ES-I3 (cell line): Measurements from ENCODE around the gene STX1A.
"Not testable (repeated sequence)": the region's sequence is repeated elsewhere in the genome, so short reads cannot be mapped to it uniquely, and the experiment has no call there.

Source experiments
- H3K36me3 ChIP-seq: 2 replicates; pipeline ENCODE4 v1.6.1; 2013; ENCODE audit warnings: mild to moderate bottlenecking, low read length, control low read depth, moderate library complexity; ENCODE audit not compliant: insufficient read depth
- H3K4me1 ChIP-seq: 2 replicates; pipeline ENCODE4 v1.6.1; 2013; ENCODE audit warnings: mild to moderate bottlenecking, control low read depth, low read length; ENCODE audit not compliant: insufficient read depth
- H3K9ac ChIP-seq: 2 replicates; pipeline ENCODE4 v1.6.1; 2013; ENCODE audit warnings: low read depth, mild to moderate bottlenecking, low read length, moderate library complexity
- H3K9me3 ChIP-seq: 2 replicates; pipeline ENCODE4 v1.6.1; 2013; ENCODE audit warnings: mild to moderate bottlenecking, low read length, moderate library complexity; ENCODE audit not compliant: control insufficient read depth, insufficient read depth

STX1A gene

DNA sequence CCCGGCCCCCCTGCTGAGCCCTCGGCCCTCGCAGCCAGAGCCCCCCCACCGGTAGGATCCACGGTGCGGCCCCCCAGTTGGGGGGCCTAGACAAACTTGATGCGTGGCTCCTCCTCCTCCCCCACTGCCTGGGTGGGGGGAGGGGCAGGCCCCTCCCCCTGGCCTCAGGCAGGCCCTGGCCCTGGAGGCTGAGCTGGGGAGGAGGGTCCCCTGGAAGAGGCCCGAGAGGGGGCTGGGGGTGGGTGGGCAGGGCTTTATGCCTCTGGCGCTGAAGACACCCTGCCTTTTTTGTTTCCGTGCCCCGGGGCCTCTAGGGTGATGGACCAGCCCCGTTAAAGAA, 48.2 kb downstream of the STX1A start:
- Histone ChIP-seq H3K9me3 (no peaks in the 10 kb centered on the region), H3K36me3 (no peaks in the 10 kb centered on the region), H3K9ac (no peak overlapping the region), H3K4me1 (peaks cover 21% of the 10 kb centered on the region; the same call in 1 of the 2 replicates)

GRCh38 chr7:73669858-73670385, 49.5 kb downstream of the STX1A start:
- Histone ChIP-seq H3K36me3 (no peaks in the 10 kb centered on the region), H3K4me1 (peaks cover 21% of the 10 kb centered on the region; the same call in 1 of the 2 replicates), H3K9ac (no peak overlapping the region), H3K9me3 (no peaks in the 10 kb centered on the region)

- no peaks in the 10 kb centered on the region for H3K9me3 ChIP-seq
- H3K9ac ChIP-seq = no peak overlapping the region
- peaks cover 21% of the 10 kb centered on the region; the same call in 1 of the 2 replicates for H3K4me1 ChIP-seq
- no peaks in the 10 kb centered on the region for H3K36me3 ChIP-seq
Observed at GRCh38 chr7:73669288-73669701, 50.2 kb downstream of the STX1A start.

- Histone ChIP-seq H3K4me1 (peaks cover 21% of the 10 kb centered on the region; the same call in 1 of the 2 replicates), H3K36me3 (no peaks in the 10 kb centered on the region), H3K9ac (peak overlapping the region; percentile 68; the same call in 1 of the 2 replicates), H3K9me3 (no peaks in the 10 kb centered on the region)
Observed at GRCh38 chr7:73668886-73669230, 50.6 kb downstream of the STX1A start.

- Histone ChIP-seq H3K9me3 (no peaks in the 10 kb centered on the region), H3K9ac (peak overlapping the region; percentile 68), H3K4me1 (peaks cover 21% of the 10 kb centered on the region; the same call in 1 of the 2 replicates), H3K36me3 (no peaks in the 10 kb centered on the region)
Observed at GRCh38 chr7:73668103-73668885, 51.2 kb downstream of the STX1A start.

DNA sequence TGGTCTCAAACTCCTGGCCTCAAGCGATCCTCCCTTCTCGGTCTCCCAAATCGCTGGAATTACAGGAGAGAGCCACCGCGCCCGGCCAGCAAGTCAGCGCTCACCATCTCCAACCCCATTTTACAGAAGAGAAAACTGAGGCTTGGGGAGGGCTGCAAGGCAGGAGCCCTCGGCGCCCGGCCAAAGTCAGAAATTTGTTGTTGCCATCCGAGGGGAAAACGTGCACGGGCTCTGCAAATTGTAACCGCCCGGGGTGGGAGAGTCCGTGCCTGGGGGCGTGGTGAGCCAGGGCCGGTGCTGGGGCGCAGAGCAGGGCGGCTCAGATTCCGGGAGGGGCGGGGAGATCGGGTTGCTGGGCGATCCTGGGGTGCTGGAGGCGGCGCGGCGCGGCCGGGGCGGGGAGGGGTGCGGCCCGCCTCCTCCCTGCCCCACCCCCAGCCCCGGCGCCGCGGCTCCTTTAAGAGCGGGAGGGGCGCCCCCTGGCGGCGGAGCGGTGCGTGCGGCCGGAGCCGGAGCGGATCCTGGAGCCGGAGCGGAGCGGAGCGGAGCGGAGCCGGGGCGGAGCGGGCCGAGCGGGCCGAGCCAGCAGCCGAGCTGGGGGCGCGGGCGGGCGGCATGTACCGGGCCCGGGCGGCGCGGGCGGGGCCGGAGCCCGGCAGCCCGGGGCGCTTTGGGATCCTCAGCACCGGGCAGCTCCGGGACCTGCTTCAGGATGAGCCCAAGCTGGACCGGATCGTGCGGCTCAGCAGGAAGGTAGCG, 51.9 kb downstream of the STX1A start, which contains the start of gene VPS37D:
VPS37D (plus strand) TSS at position 488 of the 759 bp plus-strand sequence; CDS start at position 616, 128 bp downstream.
- no peaks in the 10 kb centered on the region for H3K36me3 ChIP-seq
- peaks cover 21% of the 10 kb centered on the region; the same call in 1 of the 2 replicates for H3K4me1 ChIP-seq
- H3K9ac ChIP-seq = peak within 1 kb of the TSS; percentile 68

DNA sequence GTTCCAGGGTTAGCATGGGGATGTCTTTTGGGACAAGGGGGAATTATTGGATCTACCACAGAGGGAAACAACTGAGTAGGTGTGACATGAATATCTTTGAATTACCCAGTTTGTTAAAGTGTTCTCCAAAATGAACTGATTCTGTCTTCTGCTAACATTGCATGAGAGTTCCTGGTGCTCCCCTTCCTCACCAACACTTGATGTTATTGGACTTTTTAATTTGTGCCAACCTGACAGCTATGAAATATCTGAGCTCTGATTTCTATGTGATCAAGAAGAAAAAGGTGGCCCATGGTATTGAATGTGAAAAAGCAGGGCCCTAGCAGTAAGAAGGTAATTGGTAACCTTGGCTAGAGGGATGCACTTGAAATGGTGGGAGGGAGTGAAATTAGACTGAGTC, 56.4 kb downstream of the STX1A start:
- no peak overlapping the region for H3K9ac ChIP-seq
- no peaks in the 10 kb centered on the region for H3K9me3 ChIP-seq
- no peaks in the 10 kb centered on the region for H3K36me3 ChIP-seq
- H3K4me1 ChIP-seq = no peaks in the 10 kb centered on the region

More for the DNA sequence above, 51.9 kb downstream of the STX1A start, which contains the start of gene VPS37D:
- no peaks in the 10 kb centered on the region for H3K9me3 ChIP-seq

- H3K36me3 ChIP-seq, H3K4me1 ChIP-seq, H3K9me3 ChIP-seq, H3K9ac ChIP-seq: not testable (repeated sequence)
Observed at GRCh38 chr7:73660594-73660993, 58.9 kb downstream of the STX1A start.

DNA sequence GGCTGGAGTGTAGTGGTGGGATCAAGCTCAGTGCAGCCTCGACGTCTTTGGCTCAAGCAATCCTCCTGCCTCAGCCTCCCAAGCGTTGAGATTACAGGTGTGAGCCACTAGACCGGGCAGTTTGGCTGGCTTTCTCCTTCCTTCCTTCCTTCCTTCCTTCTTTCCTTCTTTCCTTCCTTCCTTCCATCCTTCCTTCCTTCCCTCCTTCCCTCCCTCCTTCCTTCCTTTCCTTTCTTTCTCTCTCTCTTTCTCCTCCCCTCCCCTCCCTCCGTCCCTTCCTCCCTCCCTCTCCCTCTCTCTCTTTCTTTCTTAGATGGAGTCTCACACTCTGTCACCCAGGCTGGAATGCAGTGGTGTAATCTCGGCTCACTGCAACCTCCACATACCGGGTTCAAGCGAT, 59.5 kb downstream of the STX1A start:
- no peaks in the 10 kb centered on the region for H3K36me3 ChIP-seq
- no peaks in the 10 kb centered on the region for H3K4me1 ChIP-seq
- H3K9ac ChIP-seq = no peak overlapping the region
- no peaks in the 10 kb centered on the region for H3K9me3 ChIP-seq

DNA sequence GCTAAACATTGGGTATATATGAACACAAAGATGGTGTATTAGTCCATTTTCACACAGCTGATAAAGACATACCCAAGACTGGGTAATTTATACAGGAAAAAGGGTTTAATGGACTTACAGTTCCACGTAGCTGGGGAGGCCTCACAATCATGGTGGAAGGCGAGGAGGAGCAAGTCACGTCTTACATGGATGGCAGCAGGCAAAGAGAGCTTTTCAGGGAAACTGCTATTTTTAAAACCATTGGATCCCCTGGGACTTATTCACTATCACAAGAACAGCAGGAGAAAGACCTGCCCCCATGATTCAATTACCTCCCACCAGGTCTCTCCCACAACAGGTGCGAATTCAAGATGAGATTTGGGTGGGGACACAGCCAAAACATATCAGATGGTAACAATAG, 64.2 kb downstream of the STX1A start:
- not testable (repeated sequence) for H3K9ac ChIP-seq, H3K4me1 ChIP-seq, H3K9me3 ChIP-seq, H3K36me3 ChIP-seq

DNA sequence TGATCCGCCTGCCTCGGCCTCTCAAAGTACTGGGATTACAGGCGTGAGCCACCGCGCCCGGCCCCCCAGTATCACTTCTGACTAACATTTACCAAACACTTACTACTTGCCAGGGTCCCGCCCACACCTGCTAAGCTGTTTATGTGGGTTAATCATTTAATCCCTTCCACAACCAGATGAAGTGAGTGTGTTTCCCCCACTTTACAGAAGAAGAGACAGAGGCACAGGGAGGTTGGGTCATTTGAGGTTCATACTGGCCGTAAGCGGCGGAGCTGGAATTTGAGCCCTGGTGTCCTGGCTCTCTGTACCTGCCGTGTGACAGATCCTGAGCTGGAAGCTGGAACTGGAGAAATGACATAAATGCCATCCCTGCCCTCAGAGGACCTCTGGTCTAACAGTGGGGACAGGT, 66.9 kb downstream of the STX1A start:
- Histone ChIP-seq H3K36me3 (no peaks in the 10 kb centered on the region; the same call in 1 of the 2 replicates), H3K4me1 (no peaks in the 10 kb centered on the region; the same call in 1 of the 2 replicates), H3K9me3 (no peaks in the 10 kb centered on the region), H3K9ac (no peak overlapping the region)

DNA sequence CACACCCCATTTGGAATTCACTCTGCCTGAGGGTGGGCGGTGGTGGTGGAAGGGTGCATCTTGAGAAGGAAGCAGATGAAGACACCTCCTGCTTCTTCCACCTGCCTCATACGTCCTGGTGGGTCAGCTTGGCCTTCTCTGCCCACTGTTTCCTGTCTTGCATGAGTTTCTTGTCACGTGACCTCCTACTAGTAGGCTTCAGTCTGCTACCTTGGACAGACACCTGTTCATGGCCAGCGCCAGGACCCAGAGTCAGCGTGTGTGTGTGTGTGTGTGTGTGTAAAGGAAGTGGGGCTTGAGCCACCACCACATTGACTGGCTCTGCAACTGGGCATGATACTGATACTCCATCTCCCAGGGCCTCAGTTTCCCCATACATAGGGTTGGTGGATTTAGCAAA, 68.9 kb downstream of the STX1A start:
- Histone ChIP-seq H3K36me3 (no peaks in the 10 kb centered on the region; the same call in 1 of the 2 replicates), H3K4me1 (peaks cover 8% of the 10 kb centered on the region; the same call in 1 of the 2 replicates), H3K9me3 (no peaks in the 10 kb centered on the region), H3K9ac (no peak overlapping the region)

GRCh38 chr7:73649576-73649975, 69.9 kb downstream of the STX1A start:
- H3K36me3 ChIP-seq = no peaks in the 10 kb centered on the region; the same call in 1 of the 2 replicates
- peaks cover 8% of the 10 kb centered on the region; the same call in 1 of the 2 replicates for H3K4me1 ChIP-seq
- no peaks in the 10 kb centered on the region for H3K9me3 ChIP-seq
- no peak overlapping the region for H3K9ac ChIP-seq
